H9 (cell line): Measurements from ENCODE around the gene AMIGO1. TPM values are rescaled to one million over a fixed set of nuclear protein-coding genes. Genes with fewer than 3 reads are reported as not detected.

ENCODE experiments used
- DNase-seq: peaks from one replicate; pipeline ENCODE4 v3.0.0-alpha.2; 2017
- H2AFZ ChIP-seq: one replicate; pipeline ENCODE4 v1.6.1; 2013; ENCODE audit warnings: mild to moderate bottlenecking, low read length, control low read depth, moderate library complexity
- H2AK5ac ChIP-seq: 2 replicates; pipeline ENCODE4 v1.6.1; 2013; ENCODE audit warnings: low read length, control low read depth, mixed read lengths; ENCODE audit not compliant: insufficient read length
- H2BK120ac ChIP-seq: one replicate; pipeline ENCODE4 v1.6.1; 2013; ENCODE audit warnings: low read depth, mild to moderate bottlenecking, low read length, control low read depth, inconsistent platforms; ENCODE audit not compliant: poor library complexity, severe bottlenecking
- H2BK12ac ChIP-seq: 2 replicates; pipeline ENCODE4 v1.6.1; 2013; ENCODE audit warnings: low read length, control low read depth, mixed read lengths, low read depth; ENCODE audit not compliant: insufficient read length
- H2BK15ac ChIP-seq: 2 replicates; pipeline ENCODE4 v1.6.1; 2013; ENCODE audit warnings: low read depth, low read length, control low read depth
- H2BK20ac ChIP-seq: one replicate; pipeline ENCODE4 v1.6.1; 2013; ENCODE audit warnings: low read depth, mild to moderate bottlenecking, low read length, control low read depth, inconsistent platforms; ENCODE audit not compliant: poor library complexity, severe bottlenecking
- H2BK5ac ChIP-seq: 2 replicates; pipeline ENCODE4 v1.6.1; 2013; ENCODE audit warnings: low read length, control low read depth, mixed read lengths; ENCODE audit not compliant: insufficient read length
- H3K14ac ChIP-seq: 2 replicates; pipeline ENCODE4 v1.6.1; 2013; ENCODE audit warnings: low read length, control low read depth; ENCODE audit not compliant: insufficient read depth
- H3K18ac ChIP-seq: 2 replicates; pipeline ENCODE4 v1.6.1; 2013; ENCODE audit warnings: low read depth, mild to moderate bottlenecking, mixed read lengths, low read length, control low read depth; ENCODE audit not compliant: insufficient read length
- H3K23ac ChIP-seq: 2 replicates; pipeline ENCODE4 v1.6.1; 2013; ENCODE audit warnings: low read length, control low read depth, mixed read lengths, low read depth; ENCODE audit not compliant: insufficient read length
- H3K23me2 ChIP-seq: 2 replicates; pipeline ENCODE4 v1.6.1; 2013; ENCODE audit warnings: low read depth, mild to moderate bottlenecking, mixed read lengths, low read length, control low read depth; ENCODE audit not compliant: insufficient read length, poor library complexity, severe bottlenecking
- H3K27ac ChIP-seq: 2 replicates; pipeline ENCODE4 v1.5.1; 2013; ENCODE audit warnings: low read length, control low read depth, mixed read lengths, low read depth; ENCODE audit not compliant: insufficient read length
- H3K27me3 ChIP-seq: 2 replicates; pipeline ENCODE4 v1.6.1; 2013; ENCODE audit warnings: low read length, control low read depth, inconsistent platforms; ENCODE audit not compliant: insufficient read depth
- H3K4ac ChIP-seq: 2 replicates; pipeline ENCODE4 v1.6.1; 2013; ENCODE audit warnings: low read depth, mild to moderate bottlenecking, control low read depth, inconsistent platforms, low read length, moderate library complexity
- H3K4me1 ChIP-seq: 2 replicates; pipeline ENCODE4 v1.6.1; 2013; ENCODE audit warnings: low read length, control low read depth, inconsistent platforms; ENCODE audit not compliant: insufficient read depth
- H3K4me2 ChIP-seq: 2 replicates; pipeline ENCODE4 v1.6.1; 2013; ENCODE audit warnings: low read length, control low read depth, mixed read lengths; ENCODE audit not compliant: insufficient read length, insufficient read depth
- H3K56ac ChIP-seq: 2 replicates; pipeline ENCODE4 v1.6.1; 2013; ENCODE audit warnings: low read depth, mild to moderate bottlenecking, mixed read lengths, low read length, control low read depth; ENCODE audit not compliant: insufficient read length
- H3K79me1 ChIP-seq: 2 replicates; pipeline ENCODE4 v1.6.1; 2013; ENCODE audit warnings: low read depth, mild to moderate bottlenecking, moderate library complexity, low read length, control low read depth, inconsistent platforms; ENCODE audit not compliant: insufficient read depth, poor library complexity, severe bottlenecking
- H3K79me2 ChIP-seq: 2 replicates; pipeline ENCODE4 v1.6.1; 2013; ENCODE audit warnings: low read length, control low read depth, inconsistent platforms; ENCODE audit not compliant: insufficient read depth
- H3K9ac ChIP-seq: 2 replicates; pipeline ENCODE4 v1.6.1; 2013; ENCODE audit warnings: low read length, control low read depth, mixed read lengths; ENCODE audit not compliant: insufficient read length; ENCODE audit errors: extremely low read depth
- H3K9me3 ChIP-seq: one replicate; pipeline ENCODE4 v1.6.1; 2013; ENCODE audit warnings: low read depth, low read length, inconsistent platforms; ENCODE audit not compliant: control insufficient read depth
- H3T11ph ChIP-seq: one replicate; pipeline ENCODE4 v1.6.1; 2013; ENCODE audit warnings: mild to moderate bottlenecking, low read length, control low read depth, inconsistent platforms
- H4K20me1 ChIP-seq: one replicate; pipeline ENCODE4 v1.6.1; 2013; ENCODE audit not compliant: control insufficient read depth, insufficient read length, insufficient read depth
- H4K5ac ChIP-seq: 2 replicates; pipeline ENCODE4 v1.6.1; 2013; ENCODE audit warnings: low read depth, mild to moderate bottlenecking, mixed read lengths, low read length, control low read depth; ENCODE audit not compliant: insufficient read length
- H4K8ac ChIP-seq: replicated peaks from 2 replicates; pipeline ENCODE4 v1.6.1; 2013; ENCODE audit warnings: low read length, control low read depth, mixed read lengths, low read depth; ENCODE audit not compliant: insufficient read length
- H4K91ac ChIP-seq: 2 replicates; pipeline ENCODE4 v1.6.1; 2013; ENCODE audit warnings: low read depth, mild to moderate bottlenecking, moderate library complexity, mixed read lengths, low read length, control low read depth; ENCODE audit not compliant: insufficient read length
- H3K27ac Mint-ChIP-seq, 3 experiments: 2 replicates in 2 of 3; 3 replicates in 1 of 3; pipeline ENCODE4 v1.8.0; 2020 to 2021; ENCODE audit warnings: mixed read lengths in 3 of 3, mild to moderate bottlenecking in 1 of 3, moderate library complexity in 1 of 3
- H3K27me3 Mint-ChIP-seq: 2 replicates; pipeline ENCODE4 v1.8.0; 2021; ENCODE audit warnings: low read depth, mild to moderate bottlenecking, moderate library complexity, mixed read lengths
- H3K36me3 Mint-ChIP-seq, 3 experiments: 2 replicates in 2 of 3; 3 replicates in 1 of 3; pipeline ENCODE4 v1.8.0; 2020 to 2021; ENCODE audit warnings: low read depth in 3 of 3, mixed read lengths in 3 of 3; ENCODE audit not compliant: insufficient read depth in 1 of 3
- H3K4me1 Mint-ChIP-seq, 2 experiments: 2 replicates each; pipeline ENCODE4 v1.8.0; 2020; ENCODE audit warnings: mixed read lengths in 2 of 2
- H3K4me3 Mint-ChIP-seq, 2 experiments: 2 replicates in 1 of 2; 3 replicates in 1 of 2; pipeline ENCODE4 v1.8.0; 2020 to 2021; ENCODE audit warnings: mild to moderate bottlenecking in 2 of 2, mixed read lengths in 2 of 2, moderate library complexity in 1 of 2
- H3K9me3 Mint-ChIP-seq, 2 experiments: 2 replicates in 1 of 2; 3 replicates in 1 of 2; pipeline ENCODE4 v1.8.0; 2020; ENCODE audit warnings: mild to moderate bottlenecking in 2 of 2, mixed read lengths in 2 of 2, moderate library complexity in 1 of 2
- WGBS: extraction: QIAGEN DNeasy Blood & Tissue Kit; methylation state at CpG from one replicate; pipeline ENCODE4 v1.1.7; 2013; ENCODE audit warnings: missing lambda C conversion rate, low lambda C conversion rate, mixed read lengths; ENCODE audit not compliant: insufficient read length; ENCODE audit errors: extremely low coverage; 5-methylcytosine and 5-hydroxymethylcytosine counted together
- total RNA-seq: library from RNA; stranded (reverse); gene quantifications from 2 replicates; pipeline ENCODE4 v1.2.1, GENCODE V29; 2021
- TF ChIP-seq, protein P1 (sequence below): fragments of 200-600 bp; sonication (generic); conservative IDR thresholded peaks from 3 replicates; pipeline ENCODE4 v1.8.0; 2021; ENCODE audit warnings: antibody characterized with exemption, mild to moderate bottlenecking

AMIGO1 gene
- total RNA-seq, 1 experiment from 2014 or later = 4.1 TPM

DNA sequence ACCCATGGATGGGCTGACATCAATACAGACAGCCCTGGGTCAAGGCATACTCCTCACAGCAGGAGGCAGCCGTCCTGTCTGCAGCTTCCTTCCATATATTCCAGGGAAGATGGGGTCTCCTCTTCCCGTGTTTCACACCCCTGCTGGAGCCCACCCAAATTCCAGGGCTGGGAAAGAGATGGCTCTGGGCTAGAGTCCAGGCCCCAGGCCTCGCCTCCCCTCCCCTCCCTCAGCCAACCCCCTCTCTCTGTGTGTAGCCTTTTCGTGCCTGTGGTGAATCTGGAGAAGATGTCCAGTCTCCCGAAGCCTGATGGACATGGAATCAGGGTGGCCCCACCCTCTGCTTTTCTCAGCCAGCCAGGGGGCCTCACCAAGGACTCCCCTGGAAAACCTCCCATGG lies 22.3 kb downstream of the AMIGO1 start:
- Histone ChIP-seq H3K4me2 (no peak overlapping the region), H3T11ph (no peak overlapping the region), H3K23ac (no peak overlapping the region), H3K79me2 (no peaks in the 10 kb centered on the region), H3K14ac (no peak overlapping the region), H3K4me1 (peaks cover 2% of the 10 kb centered on the region; the same call in 1 of the 2 replicates), H4K20me1 (no peaks in the 10 kb centered on the region), H4K5ac (no peak overlapping the region), H3K27me3 (no peaks in the 10 kb centered on the region), H4K91ac (no peak overlapping the region), H2BK15ac (no peak overlapping the region), H3K23me2 (peaks cover 15% of the 10 kb centered on the region), H2BK120ac (no peak overlapping the region), H3K18ac (no peak overlapping the region), H2AFZ (no peak overlapping the region), H3K79me1 (no peaks in the 10 kb centered on the region), H3K9ac (no peak overlapping the region), H2BK20ac (no peak overlapping the region), H2BK5ac (no peak overlapping the region), H3K27ac (no peak overlapping the region), H3K4ac (no peak overlapping the region), H4K8ac (no peak overlapping the region), H2AK5ac (no peak overlapping the region), H2BK12ac (no peak overlapping the region), H3K9me3 (no peaks in the 10 kb centered on the region), H3K56ac (no peak overlapping the region)
- Mint-ChIP-seq H3K4me1 (peaks cover 17 to 30% of the 10 kb centered on the region in 2 experiments), H3K4me3 (no peak overlapping the region), H3K9me3 (no peaks in the 10 kb centered on the region), H3K27me3 (peaks cover 4% of the 10 kb centered on the region), H3K27ac (no peak overlapping the region), H3K36me3 (peaks cover 5 to 52% (median 11%) of the 10 kb centered on the region in 3 experiments; a peak in 6 of 7 replicates)
- DNase-seq = no peak
- no CpG with 5 or more reads among the region's 5 CpGs for WGBS
- TF ChIP-seq, protein P1, sequence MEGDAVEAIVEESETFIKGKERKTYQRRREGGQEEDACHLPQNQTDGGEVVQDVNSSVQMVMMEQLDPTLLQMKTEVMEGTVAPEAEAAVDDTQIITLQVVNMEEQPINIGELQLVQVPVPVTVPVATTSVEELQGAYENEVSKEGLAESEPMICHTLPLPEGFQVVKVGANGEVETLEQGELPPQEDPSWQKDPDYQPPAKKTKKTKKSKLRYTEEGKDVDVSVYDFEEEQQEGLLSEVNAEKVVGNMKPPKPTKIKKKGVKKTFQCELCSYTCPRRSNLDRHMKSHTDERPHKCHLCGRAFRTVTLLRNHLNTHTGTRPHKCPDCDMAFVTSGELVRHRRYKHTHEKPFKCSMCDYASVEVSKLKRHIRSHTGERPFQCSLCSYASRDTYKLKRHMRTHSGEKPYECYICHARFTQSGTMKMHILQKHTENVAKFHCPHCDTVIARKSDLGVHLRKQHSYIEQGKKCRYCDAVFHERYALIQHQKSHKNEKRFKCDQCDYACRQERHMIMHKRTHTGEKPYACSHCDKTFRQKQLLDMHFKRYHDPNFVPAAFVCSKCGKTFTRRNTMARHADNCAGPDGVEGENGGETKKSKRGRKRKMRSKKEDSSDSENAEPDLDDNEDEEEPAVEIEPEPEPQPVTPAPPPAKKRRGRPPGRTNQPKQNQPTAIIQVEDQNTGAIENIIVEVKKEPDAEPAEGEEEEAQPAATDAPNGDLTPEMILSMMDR = no peak
